ENCODE measurements around the gene RC3H1.
"Not testable (repeated sequence)": the region's sequence is repeated elsewhere in the genome, so short reads cannot be mapped to it uniquely, and the experiment has no call there.

Gene RC3H1

DNA sequence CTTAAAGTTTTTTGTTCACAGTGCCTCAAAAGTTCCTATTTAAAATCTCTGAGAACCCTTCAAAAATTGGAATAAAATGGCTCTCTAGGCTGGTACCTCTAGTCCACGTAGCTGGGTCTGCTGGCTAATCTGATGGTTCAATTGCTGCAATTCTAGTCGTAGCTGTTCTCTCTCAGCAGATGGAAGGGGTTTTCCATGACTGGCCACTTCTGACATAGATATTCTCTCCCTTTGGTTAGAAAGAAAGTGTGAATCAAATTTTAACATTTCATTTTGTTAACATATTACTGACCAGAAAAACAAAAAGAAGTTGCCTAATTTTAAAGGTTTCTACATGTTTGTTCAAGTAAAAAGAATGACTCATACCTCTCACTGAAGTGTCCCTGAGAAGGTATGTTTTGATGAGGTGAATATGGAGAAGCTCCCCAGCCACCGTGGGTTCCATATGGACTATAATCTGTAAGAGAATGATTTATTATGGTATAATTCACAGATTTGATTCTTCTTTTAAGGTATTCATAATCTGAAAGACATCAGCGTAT, 75.7 kb downstream of the RC3H1 start:
- DNase-seq = no peak

- no peak for DNase-seq
Observed at GRCh38 chr1:173937062-173937461, 85.1 kb downstream of the RC3H1 start.

DNA sequence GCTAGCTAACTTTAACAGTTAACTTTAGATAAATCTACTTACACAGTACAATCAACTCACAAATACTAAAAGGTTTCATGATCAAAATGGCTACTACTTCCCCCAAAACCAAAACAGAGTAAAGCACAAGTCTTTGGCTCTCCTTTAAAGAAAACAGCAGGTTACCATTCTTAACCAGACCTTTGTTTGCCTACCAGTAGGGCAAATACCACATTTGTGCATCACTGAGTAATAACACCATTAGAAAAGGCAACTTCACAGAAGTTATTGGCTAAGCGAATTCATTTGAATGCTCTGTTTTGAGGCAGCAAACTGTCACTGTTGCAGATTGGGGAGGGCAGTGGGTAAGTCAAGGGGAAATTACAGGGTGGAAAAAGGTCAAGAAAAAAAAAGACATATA, 87.7 kb downstream of the RC3H1 start:
- no peak for DNase-seq

DNA sequence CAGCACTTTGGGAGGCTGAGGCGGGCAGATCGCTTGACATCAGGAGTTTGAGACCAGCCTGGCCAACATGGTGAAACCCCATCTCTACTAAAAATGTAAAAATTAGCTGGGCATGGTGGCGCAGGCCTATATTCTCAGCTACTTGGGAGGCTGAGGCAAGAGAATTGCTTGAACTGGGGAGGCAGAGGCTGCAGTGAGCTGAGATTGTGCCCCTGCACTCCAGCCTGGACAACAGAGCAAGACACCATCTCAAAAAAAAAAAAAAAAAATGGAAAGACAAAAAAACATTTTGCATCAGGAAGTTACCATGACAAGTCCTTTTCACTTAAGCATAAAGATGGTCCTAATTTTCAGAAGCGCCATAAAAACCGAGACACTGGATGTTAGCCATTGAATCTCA, 91.6 kb downstream of the RC3H1 start:
- DNase-seq = not testable (repeated sequence)

DNA sequence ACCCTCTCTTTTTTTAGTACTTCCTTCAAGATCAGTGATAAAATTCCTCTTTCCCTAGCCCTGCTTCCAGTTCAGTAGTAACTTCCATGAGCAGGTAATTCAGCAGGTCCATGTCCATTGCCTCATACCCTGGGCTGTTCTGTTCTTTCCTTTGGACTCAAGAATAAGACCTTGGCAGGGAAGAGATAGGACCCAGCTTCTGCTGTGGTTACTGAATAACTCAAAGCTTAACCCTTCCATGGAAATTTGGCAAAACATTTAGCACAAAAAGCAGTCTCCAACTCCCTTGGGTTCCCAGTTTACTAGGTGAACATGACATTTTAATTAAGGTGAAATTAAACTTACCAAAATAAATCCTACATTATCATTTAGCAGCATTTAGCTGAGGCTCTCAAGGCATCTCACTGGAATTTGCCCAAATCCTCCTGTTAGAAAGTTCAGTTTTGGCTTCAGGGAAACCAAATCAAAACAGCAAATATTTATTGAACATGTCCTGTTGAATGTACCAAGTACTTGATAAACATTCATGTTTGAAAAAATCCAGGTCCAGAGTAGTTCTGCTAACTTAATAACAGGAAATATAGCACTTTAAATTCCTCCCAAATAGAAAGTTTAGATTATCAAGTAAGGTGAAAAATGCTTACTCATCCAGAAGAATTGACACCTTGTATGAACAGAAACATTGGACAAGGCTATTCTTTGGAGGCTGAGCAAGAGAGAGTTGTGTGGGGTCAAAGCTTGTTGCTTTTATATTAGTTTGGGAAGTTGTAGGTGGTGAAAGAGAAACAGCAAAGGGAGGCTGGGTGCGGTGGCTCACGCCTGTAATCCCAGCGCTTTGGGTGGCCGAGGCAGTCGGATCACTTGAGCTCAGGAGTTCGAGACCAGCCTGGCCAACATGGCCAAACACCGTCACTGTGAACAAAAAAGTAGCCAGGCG, 96.6 kb downstream of the RC3H1 start:
- DNase-seq = no peak

GRCh38 chr1:173920861-173921260, 101.3 kb downstream of the RC3H1 start:
- DNase-seq = no peak

DNA sequence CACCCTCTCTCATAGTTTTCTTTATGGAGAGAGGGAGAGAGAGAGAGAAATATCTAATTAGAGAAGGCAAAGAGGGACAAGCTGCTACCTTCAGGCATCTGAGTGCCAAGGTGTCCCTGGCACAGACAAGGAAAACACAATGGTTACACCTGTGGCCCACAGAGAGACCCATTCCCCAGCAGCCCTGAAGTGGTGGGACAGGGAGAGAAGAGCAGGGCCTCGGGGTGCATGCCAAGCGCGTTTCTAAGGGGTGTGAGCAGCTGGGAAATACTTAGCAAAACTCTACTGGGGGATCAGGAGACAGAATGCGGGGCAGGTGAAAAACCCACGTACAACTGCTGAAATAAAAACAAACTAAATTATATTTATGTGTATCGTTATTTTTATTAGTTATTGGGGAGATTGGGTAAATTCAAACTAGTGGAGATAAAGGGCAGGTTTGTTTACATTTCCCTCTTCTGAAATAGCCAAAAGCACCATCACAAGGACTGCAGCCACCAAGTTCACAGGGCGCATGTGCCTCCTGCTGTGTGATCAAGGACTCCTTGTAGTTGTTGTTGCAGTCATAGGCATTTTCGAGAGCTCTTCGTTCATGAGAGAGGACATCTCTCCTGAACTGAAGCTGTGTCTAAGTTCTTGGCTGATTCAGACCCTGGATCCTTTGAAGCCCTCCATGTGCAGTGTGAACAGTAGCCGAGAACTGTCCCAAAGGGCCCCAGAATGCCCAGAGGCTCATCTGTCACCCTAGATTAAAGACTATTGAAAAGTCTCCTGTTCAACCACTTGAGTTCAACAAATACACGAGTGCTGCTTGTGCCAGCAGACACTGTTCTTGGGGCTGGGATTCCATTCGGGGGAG, 104.3 kb downstream of the RC3H1 start:
- DNase-seq = no peak

GRCh38 chr1:173917149-173917548, 105.0 kb downstream of the RC3H1 start, which contains the start of gene SERPINC1:
TSS of gene SERPINC1 (minus strand) at chr1:173917327. CDS start at chr1:173917259, 68 bp downstream.
- no peak for DNase-seq

GRCh38 chr1:173916667-173917066, 105.5 kb downstream of the RC3H1 start:
- DNase-seq = no peak

- no peak for DNase-seq
Observed at GRCh38 chr1:173915596-173915995, 106.6 kb downstream of the RC3H1 start.

DNA sequence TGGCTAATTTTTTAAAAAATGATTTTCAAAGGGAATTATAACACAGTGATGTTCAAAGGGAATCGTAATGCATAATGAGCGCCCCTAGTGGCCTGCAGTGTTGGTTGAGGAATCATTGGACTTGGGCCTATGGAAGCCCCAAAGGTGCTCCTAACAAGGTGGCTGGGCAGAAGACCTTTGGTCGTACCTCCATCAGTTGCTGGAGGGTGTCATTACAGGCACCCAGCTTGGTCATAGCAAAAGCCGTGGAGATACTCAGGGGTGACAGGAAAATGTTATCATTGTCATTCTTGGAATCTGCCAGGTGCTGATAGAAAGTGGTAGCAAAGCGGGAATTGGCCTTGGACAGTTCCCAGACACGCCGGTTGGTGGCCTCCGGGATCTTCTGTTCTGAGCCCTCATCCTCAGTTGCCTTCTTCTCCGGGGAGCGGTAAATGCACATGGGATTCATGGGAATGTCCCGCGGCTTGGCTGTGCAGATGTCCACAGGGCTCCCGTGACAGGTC, 107.7 kb downstream of the RC3H1 start:
- no peak for DNase-seq

GRCh38 chr1:173913111-173913510, 109.0 kb downstream of the RC3H1 start:
- DNase-seq = no peak

DNA sequence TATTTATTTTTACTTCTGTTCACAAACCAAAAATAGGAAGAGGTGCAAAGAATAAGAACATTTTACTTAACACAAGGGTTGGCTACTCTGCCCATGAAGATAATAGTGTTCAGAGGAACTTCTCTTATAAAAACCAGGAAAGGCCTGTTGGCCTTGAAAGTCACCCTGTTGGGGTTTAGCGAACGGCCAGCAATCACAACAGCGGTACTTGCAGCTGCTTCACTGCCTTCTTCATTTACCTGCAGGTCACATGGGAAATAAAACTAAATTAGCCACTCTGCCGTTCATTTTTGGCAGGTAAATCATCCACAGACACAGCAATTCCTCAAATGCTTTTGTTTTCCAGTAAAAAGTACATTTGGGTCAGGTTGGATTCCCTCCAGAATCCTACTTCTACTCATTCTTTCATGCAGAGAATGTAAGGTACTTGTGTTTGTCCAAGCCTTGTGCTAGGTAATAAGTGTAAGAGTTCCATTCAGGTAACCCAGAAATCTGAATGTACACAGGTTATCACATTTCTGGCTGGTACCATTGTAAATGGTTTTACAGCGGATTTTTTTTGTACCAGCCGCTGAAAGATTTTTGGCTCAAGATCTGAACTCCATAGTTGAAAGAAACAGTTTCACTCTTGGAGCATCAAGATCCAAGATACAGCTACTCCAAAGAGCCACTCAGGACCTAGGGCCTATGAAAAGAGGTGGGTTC, 118.2 kb downstream of the RC3H1 start:
- DNase-seq = no peak

- DNase-seq = no peak
Observed at GRCh38 chr1:173900992-173901391, 121.2 kb downstream of the RC3H1 start.

DNA sequence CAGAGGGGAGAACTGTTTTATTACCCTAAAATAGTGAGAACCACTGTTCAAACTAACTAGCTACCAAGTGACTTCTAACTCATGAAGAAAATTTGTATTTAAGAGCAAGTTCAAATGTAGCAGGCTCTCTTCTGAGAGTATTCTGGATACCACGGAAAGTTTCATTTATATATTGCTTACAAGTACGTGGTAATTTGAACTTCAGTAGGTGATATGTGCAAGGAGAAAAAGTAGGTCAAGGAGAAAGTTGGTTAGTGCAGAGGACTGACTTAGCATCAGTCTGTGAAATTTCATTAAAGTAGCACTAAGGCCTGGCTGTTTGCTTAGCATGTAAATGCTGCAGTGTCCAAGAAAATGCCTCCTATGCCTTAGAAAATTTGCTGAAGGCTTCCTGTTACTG, 121.7 kb downstream of the RC3H1 start:
- DNase-seq = no peak

DNA sequence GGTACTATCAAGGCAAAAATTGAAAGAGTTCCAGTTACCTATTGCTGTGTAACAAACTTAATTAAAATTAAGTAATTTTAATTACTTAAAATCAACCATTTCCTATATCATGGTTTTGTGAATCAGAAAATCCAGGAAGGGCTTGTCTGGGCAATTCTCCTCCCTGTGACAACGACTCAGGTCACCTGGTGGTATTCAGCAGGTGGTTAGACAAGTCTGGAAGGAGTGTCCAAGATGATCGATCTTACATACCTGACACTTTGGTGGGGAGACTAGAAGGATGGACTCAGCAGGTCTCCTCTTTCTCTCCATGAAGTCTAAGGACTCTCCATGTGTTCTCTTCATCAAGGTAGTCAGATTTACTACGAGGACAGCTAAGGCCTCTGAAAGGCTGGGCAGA, 128.0 kb downstream of the RC3H1 start:
- DNase-seq = no peak

GRCh38 chr1:173893611-173894010, 128.5 kb downstream of the RC3H1 start:
- no peak for DNase-seq

- DNase-seq = no peak
Observed at GRCh38 chr1:173889885-173890284, 132.3 kb downstream of the RC3H1 start.

GRCh38 chr1:173888749-173889148, 133.4 kb downstream of the RC3H1 start:
- no peak for DNase-seq

DNA sequence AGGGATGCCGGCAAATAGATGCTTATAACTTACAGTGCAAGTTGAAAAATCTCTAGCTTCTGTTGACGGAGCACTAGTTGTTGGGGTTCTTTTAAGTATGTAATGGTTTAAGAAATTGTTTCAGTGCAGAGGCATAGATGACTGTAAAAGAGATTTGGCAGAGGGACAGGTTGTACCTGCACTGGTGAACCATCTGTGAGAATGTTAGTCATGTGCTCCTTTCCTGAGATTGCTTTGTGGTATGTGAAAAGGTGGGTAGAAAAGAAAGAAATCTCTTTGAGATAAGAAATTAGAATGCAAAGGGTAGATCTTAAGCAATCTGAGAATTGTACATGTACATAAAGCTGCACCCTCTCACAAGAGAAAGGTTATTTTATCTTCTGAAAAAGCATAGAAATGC, 134.5 kb downstream of the RC3H1 start:
- DNase-seq = no peak

DNA sequence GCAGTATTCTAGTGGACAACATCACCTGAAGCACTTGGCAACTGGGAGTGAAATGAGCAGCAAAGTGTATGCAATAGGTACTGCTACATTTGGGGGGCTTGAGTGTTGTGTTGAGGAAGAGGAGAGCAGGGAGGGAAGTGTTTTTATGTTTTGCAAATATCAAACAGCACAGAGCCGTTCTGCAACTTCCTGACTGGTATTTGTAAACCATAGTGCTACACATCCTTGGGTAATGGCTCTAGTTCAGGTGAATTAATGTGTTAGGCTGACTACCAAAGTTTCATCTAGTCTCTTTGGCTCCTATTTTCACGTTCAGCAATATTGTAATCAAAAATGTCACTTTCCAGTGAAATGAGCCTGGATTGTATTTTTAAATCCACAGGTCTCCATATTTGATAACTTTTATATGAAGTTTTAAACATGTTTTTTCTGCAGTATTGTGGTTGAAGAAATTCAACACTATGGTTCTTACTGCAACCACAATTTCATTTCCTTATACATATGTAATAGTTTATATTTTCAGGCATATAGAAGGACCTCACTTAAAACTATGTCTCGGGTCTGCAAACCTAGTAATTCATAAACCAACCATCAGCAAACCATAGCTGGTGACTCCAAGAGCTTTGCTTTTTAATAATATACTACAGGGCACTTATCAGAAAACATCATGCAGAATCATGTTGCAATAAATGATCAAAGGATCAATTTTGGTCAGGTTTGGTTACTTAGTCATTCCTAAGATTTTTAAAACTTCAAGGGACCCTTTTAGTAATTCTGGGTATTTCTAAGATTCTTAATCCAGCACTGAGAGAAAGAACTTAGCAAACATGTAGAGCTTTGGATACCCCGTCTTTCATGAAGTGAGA, 135.2 kb downstream of the RC3H1 start:
- DNase-seq = no peak

DNA sequence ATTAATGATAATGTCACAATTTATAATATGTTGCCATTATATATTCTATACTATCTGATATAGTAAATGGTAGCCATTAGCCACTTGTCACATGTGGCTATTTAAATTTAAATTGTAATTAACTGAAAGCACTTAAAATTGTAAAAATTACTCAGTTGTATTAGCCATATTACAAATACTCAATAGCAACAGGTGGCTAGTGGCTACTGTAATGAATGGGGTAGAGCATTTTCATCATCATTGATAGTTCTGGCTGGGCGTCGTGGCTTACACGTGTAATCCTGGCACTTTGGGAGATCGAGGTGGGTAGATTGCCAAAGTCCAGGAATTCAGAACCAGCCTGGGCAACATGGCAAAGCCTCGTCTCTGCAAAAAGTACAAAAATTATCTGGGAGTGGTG, 137.5 kb downstream of the RC3H1 start:
- no peak for DNase-seq

Data from fibroblast of upper back skin (primary cell).